Hematopoietic multipotent progenitor cell treated with erythropoietin and hydrocortisone succinate and interleukin-3 and kit ligand, for 8 days (in vitro differentiated cells): ENCODE measurements around the gene LSM14B.

ENCODE experiments used
- DNase-seq: peaks from one replicate; pipeline ENCODE4 v3.0.0-alpha.2; 2015

Gene LSM14B

GRCh38 chr20:62148908-62149314 lies 26.6 kb downstream of the LSM14B start:
- no peak for DNase-seq

- DNase-seq: no peak
Observed at GRCh38 chr20:62149532-62150309, 27.4 kb downstream of the LSM14B start.

- no peak for DNase-seq
Observed at GRCh38 chr20:62150310-62150575, 28.0 kb downstream of the LSM14B start.

GRCh38 chr20:62151225-62151624 lies 28.9 kb downstream of the LSM14B start:
- no peak for DNase-seq

DNA sequence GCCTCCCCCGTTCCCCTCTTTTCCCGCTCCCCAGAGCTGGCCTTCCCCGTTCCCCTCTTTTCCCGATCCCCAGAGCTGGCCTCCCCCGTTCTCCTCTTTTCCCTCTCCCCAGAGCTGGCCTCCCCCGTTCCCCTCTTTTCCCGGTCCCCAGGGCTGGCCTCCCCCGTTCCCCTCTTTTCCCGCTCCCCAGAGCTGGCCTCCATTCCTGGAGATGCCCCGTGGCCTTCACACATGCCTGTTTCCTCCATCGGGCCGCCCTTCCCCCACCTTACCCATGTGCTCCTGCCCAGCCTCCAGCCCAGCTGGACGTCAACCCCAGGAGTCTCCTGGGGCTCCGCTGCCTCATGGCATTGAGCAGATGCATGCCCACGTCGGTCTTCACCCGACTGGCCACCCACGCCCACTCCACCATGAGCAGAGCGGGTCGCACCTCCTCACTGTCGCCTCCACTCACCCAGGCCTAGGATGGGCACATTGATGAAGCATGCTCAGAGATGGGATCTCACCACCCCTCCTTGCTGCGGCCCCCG lies 29.6 kb downstream of the LSM14B start:
- DNase-seq: no peak

DNA sequence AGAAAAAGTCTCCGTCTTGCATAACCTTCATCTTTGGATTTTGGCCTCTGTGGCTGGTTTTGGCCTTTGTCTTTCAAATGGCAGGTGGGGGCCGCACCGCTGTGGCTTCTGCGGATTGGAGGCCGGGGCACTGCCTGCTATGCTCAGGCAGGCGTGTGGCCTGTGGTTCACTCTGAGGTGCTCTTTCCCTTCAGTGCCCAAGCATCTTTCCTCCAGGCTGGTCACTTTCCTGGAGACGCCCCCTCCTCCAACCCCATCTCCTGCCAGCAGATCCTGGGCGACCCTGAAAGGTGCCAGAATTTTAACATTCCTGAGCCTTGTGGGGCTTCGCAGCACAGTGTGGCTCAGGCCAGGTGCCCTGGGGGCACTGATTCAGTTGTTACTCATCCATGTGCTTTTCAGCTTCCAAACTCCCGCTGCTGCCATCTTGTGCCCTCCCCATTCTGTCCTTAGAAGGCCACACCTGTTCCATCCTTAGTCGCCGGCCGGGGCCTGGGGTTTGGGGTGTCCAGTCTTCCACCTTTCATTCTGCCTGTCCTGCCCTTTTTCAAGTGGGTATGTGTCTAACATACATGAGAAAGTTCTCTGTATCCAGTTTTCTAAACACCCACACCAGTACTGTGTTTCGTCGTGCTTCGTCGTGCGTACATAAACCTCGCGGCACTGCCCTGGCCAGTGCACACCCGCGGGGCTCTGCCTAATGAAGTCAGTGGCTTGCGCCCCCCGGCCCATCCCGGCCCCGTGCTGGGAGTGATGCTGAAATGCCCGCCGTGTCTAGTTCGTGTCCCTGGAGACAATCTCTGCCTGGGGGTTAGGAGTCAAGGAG lies 33.4 kb downstream of the LSM14B start:
- DNase-seq: no peak

- no peak for DNase-seq
Observed at GRCh38 chr20:62156254-62156556, 33.9 kb downstream of the LSM14B start.

GRCh38 chr20:62156592-62157386 lies 34.5 kb downstream of the LSM14B start:
- peak; percentile 75 for DNase-seq

GRCh38 chr20:62157387-62158087 lies 35.3 kb downstream of the LSM14B start:
- no peak for DNase-seq

DNA sequence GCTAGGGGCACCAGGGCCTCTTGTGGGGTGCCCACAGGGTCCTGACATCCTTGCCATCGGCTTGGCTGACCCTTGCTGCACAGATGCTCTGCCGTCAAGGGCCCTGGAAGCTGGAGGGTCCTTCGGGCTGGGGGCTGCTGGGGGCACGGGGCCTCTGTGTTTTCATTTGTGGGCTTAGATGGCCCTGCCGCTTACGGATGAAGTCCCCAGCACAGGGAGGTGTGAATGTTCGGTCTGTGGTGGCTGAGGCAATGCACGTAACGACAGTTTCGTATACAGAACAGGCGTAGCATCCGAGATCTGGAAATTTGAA lies 35.8 kb downstream of the LSM14B start:
- DNase-seq: no peak

GRCh38 chr20:62158541-62158940 lies 36.3 kb downstream of the LSM14B start:
- DNase-seq: no peak

GRCh38 chr20:62159052-62159451 lies 36.8 kb downstream of the LSM14B start:
- DNase-seq: no peak

GRCh38 chr20:62159839-62160238 lies 37.6 kb downstream of the LSM14B start:
- no peak for DNase-seq

- DNase-seq: no peak
Observed at GRCh38 chr20:62160253-62160652, 38.0 kb downstream of the LSM14B start.

- no peak for DNase-seq
Observed at GRCh38 chr20:62160876-62161275, 38.6 kb downstream of the LSM14B start.

DNA sequence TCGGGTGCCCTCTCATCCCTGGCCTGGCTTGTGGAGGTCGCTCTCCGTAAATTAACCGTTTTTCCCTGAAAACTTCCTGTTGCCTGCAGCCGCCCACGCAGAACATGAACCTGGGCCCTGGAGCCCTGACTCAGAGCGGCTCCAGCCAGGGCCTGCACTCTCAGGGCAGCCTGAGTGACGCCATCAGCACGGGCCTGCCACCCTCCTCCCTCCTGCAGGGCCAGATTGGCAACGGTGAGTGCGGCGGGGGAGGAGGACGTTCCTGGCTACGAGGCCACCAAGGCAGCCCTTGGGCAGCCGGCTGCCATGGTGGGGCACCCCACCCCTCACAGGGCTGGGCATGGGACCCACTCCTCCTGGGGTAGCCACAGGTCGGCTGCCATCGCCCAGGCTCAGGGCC lies 39.1 kb downstream of the LSM14B start:
- DNase-seq: no peak

DNA sequence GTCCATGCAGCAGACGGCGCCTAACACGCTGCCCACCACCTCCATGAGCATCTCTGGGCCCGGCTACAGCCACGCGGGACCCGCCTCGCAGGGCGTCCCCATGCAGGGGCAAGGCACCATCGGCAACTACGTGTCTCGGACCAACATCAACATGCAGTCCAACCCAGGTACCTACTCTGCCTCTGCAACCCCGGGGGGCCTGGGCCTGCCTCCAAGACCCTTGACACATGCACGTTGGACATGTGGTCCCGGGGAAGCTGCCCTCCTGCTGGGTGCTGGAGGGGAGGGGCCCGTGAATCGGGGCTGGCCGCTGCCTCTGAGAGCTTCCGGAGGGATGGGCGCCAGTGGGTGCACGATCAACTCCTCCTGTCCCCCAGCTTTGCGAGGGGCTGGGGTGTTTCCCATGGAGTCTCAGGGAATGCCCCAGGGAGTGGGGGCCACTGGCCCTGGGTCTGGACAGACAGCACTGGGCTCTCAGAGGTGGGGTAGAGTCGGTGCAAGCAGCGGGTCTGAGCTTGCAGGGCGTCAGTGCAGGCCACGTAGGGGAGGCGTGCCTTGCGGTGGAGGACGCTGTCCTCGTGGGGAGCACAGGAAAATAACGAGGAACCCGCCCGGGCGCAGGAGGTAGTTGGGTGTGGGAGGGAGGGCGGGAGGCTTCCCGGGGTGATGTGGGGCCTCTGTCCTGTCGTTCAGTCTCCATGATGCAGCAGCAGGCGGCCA lies 40.6 kb downstream of the LSM14B start:
- no peak for DNase-seq

DNA sequence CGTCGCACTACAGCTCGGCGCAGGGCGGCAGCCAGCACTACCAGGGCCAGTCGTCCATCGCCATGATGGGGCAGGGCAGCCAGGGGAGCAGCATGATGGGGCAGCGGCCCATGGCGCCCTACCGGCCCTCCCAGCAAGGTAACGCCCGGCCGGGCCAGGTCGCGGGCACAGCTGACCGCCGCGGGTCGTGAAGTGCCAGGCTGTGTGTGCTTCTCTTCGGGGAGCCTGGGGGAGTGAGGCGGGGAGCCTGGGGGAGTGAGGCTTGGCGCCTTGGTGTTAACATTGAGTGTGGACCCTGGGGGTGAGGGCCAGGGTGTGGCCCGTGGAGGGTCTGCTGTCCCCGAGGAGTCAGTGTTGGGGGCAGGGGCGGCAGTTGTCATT lies 41.2 kb downstream of the LSM14B start:
- DNase-seq: no peak

- DNase-seq: no peak
Observed at GRCh38 chr20:62163986-62164762, 41.9 kb downstream of the LSM14B start.

- no peak for DNase-seq
Observed at GRCh38 chr20:62164879-62165761, 42.8 kb downstream of the LSM14B start.
